ENCODE results near the gene NLRP12.
A peak's percentile ranks its signal among the peaks of the same experiment; 100 is the strongest.
"Not testable (repeated sequence)": the region's sequence is repeated elsewhere in the genome, so short reads cannot be mapped to it uniquely, and the experiment has no call there.

NLRP12 gene, protein sequence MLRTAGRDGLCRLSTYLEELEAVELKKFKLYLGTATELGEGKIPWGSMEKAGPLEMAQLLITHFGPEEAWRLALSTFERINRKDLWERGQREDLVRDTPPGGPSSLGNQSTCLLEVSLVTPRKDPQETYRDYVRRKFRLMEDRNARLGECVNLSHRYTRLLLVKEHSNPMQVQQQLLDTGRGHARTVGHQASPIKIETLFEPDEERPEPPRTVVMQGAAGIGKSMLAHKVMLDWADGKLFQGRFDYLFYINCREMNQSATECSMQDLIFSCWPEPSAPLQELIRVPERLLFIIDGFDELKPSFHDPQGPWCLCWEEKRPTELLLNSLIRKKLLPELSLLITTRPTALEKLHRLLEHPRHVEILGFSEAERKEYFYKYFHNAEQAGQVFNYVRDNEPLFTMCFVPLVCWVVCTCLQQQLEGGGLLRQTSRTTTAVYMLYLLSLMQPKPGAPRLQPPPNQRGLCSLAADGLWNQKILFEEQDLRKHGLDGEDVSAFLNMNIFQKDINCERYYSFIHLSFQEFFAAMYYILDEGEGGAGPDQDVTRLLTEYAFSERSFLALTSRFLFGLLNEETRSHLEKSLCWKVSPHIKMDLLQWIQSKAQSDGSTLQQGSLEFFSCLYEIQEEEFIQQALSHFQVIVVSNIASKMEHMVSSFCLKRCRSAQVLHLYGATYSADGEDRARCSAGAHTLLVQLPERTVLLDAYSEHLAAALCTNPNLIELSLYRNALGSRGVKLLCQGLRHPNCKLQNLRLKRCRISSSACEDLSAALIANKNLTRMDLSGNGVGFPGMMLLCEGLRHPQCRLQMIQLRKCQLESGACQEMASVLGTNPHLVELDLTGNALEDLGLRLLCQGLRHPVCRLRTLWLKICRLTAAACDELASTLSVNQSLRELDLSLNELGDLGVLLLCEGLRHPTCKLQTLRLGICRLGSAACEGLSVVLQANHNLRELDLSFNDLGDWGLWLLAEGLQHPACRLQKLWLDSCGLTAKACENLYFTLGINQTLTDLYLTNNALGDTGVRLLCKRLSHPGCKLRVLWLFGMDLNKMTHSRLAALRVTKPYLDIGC

DNA sequence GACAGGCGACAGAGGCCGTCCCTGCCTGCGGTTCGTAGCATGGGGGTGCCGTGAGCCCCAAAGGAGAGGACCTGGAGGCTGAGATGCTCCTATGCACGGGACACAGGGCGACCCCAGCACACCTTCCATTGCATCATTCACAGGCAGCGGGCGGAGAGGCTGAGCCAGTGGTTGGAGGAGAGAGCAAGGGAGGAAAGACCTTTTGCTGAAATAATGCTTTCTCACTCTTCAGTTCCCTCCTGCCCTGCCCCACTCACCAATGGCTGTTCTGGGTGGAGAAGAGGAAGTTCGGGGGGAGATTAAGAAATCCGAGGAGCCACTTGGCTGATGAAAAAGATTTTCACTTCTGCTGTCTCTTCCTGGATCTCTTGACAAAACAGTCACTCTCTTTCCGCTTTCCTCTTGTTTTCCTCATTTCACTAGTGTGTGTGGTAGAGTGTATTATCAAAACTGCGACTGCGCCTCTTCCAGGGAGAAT, at the start of gene NLRP12:
TSS of gene NLRP12 (minus strand) at position 181 of the 478 bp plus-strand sequence. CDS start at position 41, 140 bp downstream.
- no peak within 1 kb of the TSS for H3K4me3 ChIP-seq (ENCODE audit: low read length)
- peaks cover 6% of the 10 kb centered on the region for H3K4me1 ChIP-seq (ENCODE audit: insufficient read depth, low read length)
- H3K9me3 ChIP-seq (ENCODE audit: insufficient read depth, low read depth, low read length): no peaks in the 10 kb centered on the region
- H3K9ac ChIP-seq (ENCODE audit: low read depth, low read length): peak within 1 kb of the TSS; percentile 8; the same call in 1 of the 2 replicates
- H3K27ac ChIP-seq (ENCODE audit: low read length): peak within 1 kb of the TSS; percentile 57
- no peaks in the 10 kb centered on the region for H3K27me3 ChIP-seq (ENCODE audit: insufficient read depth, low read length)
- no peaks in the 10 kb centered on the region for H3K36me3 ChIP-seq (ENCODE audit: insufficient read depth, low read depth, low read length)

DNA sequence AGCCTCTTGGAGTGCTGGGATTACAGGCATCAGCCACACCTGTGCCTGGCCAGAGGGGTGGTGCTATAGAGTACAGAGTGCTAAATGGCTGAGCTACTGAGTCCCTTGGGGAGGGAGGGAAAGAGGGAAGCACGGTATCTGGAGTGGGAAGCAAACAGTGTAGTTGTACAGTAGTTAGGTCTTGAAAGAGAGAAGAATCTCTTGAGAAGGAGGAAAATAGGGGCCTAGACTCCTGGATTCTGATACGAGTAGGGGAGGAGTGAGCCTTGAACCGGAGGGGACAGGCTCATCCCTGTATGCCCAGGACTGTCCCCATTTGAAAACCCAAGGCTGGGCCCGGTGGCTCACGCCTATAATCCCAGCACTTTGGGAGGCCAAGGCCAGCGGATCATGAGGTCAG, 48.6 kb upstream of the NLRP12 start:
- Histone ChIP-seq H3K27me3 (ENCODE audit: insufficient read depth, low read length) (no peaks in the 10 kb centered on the region), H3K36me3 (ENCODE audit: insufficient read depth, low read depth, low read length) (peaks cover 44% of the 10 kb centered on the region), H3K27ac (ENCODE audit: low read length) (no peak overlapping the region), H3K9me3 (ENCODE audit: insufficient read depth, low read depth, low read length) (no peaks in the 10 kb centered on the region), H3K9ac (ENCODE audit: low read depth, low read length) (no peak overlapping the region), H3K4me1 (ENCODE audit: insufficient read depth, low read length) (no peaks in the 10 kb centered on the region), H3K4me3 (ENCODE audit: low read length) (no peak overlapping the region)

DNA sequence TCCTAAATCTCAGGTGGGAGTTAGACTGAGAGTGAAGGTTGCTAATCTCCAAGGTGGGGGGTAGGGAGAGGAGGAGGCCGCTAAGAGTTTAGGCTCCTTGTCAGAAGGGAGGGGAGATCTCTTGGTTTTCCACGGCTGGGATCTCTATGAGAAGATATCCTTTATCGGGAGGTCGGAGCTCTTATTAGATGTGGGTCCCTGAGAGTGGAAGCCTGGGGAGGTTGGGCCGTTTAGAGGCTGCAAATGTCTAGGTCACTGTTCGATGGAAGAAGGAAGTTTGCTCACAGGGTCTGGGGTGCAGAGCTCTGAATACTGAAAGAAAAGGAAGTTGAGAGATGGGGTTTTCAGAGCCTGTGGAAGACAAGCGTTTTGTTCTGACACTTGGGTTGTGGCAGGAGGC, 47.3 kb upstream of the NLRP12 start:
- H3K36me3 ChIP-seq (ENCODE audit: insufficient read depth, low read depth, low read length): peaks cover 42% of the 10 kb centered on the region
- H3K27ac ChIP-seq (ENCODE audit: low read length): no peak overlapping the region
- H3K9me3 ChIP-seq (ENCODE audit: insufficient read depth, low read depth, low read length): no peaks in the 10 kb centered on the region
- H3K4me3 ChIP-seq (ENCODE audit: low read length): no peak overlapping the region
- peaks cover 2% of the 10 kb centered on the region; the same call in 1 of the 2 replicates for H3K4me1 ChIP-seq (ENCODE audit: insufficient read depth, low read length)
- H3K9ac ChIP-seq (ENCODE audit: low read depth, low read length): no peak overlapping the region
- H3K27me3 ChIP-seq (ENCODE audit: insufficient read depth, low read length): no peaks in the 10 kb centered on the region

DNA sequence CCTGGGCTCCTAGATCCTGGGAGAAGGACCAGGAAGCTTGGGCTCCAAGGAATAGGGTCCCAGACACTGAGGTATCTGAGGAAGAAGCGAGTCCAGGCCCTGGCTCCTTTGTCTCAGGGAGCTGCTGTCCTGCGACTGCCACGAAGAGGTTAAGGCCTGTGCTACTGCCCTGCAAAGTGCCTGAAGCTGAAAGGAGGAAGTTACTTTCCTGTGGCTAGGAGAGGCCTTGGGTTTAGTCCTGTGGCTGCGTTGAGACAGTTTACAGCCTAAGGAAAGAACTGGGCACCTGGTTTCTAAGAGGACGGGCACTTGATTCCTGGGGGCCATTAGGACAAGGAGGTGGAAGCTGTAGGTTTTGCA, 46.4 kb upstream of the NLRP12 start:
- Histone ChIP-seq H3K27me3 (ENCODE audit: insufficient read depth, low read length) (no peaks in the 10 kb centered on the region), H3K27ac (ENCODE audit: low read length) (no peak overlapping the region), H3K4me1 (ENCODE audit: insufficient read depth, low read length) (peaks cover 3% of the 10 kb centered on the region; the same call in 1 of the 2 replicates), H3K9me3 (ENCODE audit: insufficient read depth, low read depth, low read length) (no peaks in the 10 kb centered on the region), H3K36me3 (ENCODE audit: insufficient read depth, low read depth, low read length) (peaks cover 34% of the 10 kb centered on the region), H3K9ac (ENCODE audit: low read depth, low read length) (peak overlapping the region; percentile 9; the same call in 1 of the 2 replicates), H3K4me3 (ENCODE audit: low read length) (peak overlapping the region; percentile 44; the same call in 1 of the 2 replicates)

DNA sequence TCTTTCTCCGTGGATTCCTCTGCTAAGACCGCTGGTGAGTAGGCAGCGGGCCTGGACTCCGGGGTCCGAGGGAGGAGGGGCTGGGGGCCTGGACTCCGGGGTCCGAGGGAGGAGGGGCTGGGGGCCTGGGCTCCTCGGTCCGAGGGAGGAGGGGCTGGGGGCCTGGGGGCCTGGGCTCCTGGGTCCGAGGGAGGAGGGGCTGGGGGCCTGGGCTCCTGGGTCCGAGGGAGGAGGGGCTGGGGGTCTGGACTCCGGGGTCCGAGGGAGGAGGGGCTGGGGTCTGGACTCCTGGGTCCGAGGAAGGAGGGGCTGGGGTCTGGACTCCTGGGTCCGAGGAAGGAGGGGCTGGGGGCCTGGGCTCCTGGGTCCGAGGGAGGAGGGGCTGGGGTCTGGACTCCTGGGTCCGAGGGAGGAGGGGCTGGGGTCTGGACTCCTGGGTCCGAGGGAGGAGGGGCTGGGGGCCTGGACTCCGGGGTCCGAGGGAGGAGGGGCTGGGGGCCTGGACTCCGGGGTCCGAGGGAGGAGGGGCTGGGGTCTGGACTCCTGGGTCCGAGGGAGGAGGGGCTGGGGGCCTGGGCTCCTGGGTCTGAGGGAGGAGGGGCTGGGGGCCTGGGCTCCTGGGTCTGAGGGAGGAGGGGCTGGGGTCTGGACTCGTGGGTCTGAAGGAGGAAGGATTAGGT, 45.8 kb upstream of the NLRP12 start:
- H3K9ac ChIP-seq (ENCODE audit: low read depth, low read length): peak overlapping the region; percentile 95
- not testable (repeated sequence) for H3K4me1 ChIP-seq (ENCODE audit: insufficient read depth, low read length); H3K9me3 ChIP-seq (ENCODE audit: insufficient read depth, low read depth, low read length); H3K27me3 ChIP-seq (ENCODE audit: insufficient read depth, low read length)
- H3K4me3 ChIP-seq (ENCODE audit: low read length): peak overlapping the region; percentile 96
- H3K27ac ChIP-seq (ENCODE audit: low read length): peak overlapping the region; percentile 78
- peaks cover 30% of the 10 kb centered on the region for H3K36me3 ChIP-seq (ENCODE audit: insufficient read depth, low read depth, low read length)

DNA sequence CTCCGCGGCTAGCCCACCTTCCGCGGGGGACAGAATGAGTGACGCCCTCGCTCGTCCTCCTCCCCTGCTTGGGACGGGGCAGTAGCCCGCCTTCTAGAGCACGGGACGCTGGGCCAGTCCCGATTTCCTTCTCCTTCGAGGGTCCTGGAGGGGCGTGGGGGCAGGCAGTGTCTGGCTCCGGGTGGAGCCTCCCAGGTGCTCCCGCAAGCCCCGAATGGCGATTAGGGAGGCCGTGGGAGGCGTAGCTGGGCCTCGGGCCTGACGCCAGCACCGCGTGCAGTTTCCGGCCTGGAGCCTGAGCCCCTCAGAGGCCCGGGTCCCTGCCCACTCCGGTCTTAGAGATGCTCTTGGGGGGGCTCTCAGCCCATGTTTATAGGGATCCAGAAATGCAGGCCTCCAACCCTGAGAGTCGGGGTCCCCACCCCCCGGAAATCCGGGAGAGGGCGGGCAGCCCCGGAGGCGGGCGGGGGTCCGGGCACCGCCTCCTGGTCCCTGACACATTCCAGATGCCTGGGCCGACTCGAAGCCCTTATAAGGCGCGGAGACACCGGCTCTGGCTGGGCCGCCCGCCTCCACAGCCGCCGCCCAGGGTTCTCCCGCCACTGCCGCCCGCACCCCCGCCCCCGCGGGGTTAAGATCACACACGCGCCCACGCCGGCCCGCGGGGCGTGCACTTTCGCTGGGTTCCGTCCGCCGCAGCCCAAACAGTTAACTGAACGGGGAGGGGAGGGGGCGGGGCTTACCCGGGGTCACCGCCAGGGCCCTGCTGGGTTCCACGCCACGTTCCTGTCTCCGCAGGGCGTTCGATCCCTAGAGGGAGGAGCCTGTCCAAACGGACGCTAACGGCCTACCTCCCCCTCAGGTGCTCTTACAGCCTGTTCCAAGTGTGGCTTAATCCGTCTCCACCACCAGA, 45.0 kb upstream of the NLRP12 start:
- Histone ChIP-seq H3K27ac (ENCODE audit: low read length) (peak overlapping the region; percentile 78), H3K4me1 (ENCODE audit: insufficient read depth, low read length) (peaks cover 3% of the 10 kb centered on the region; the same call in 1 of the 2 replicates), H3K27me3 (ENCODE audit: insufficient read depth, low read length) (no peaks in the 10 kb centered on the region), H3K36me3 (ENCODE audit: insufficient read depth, low read depth, low read length) (peaks cover 22% of the 10 kb centered on the region), H3K9ac (ENCODE audit: low read depth, low read length) (peak overlapping the region; percentile 95), H3K9me3 (ENCODE audit: insufficient read depth, low read depth, low read length) (no peaks in the 10 kb centered on the region), H3K4me3 (ENCODE audit: low read length) (peak overlapping the region; percentile 96)

DNA sequence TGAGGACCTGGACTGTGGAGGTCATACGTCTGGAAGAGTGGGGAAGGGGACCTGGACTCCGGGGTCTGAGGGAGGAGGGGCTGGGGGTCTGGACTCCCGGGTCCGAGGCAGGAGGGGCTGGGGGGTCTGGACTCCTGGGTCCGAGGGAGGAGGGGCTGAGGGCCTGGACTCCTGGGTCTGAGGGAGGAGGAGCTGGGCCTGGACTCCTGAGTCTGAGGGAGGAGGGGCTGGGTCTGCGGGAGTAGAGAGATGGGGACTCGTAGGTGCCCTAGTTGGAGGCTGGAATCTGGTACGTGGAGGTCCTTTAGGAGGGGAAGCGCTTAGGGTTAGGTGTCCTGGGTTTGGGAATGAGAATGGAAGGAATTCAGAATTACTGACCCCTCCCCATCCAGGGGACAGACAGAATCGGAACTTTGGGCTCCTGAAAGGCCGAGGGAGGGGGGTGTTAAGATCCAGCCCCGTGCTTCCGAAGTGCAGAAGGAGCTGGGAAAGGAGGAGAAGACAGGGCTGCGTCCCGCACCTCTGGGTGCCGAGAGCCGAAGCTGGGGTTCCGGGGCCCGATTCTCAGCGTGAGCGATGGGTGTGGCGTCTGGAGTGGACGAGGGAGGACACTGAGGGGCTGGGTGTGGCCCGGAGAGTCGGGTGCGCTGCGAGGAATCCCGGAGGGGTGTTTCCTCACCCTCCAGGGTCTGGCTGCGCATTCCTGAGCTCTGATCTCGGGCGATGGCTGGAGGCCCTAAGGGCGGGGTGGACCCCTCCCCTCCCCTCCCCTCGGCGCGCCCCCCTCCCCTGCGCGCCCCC, 44.2 kb upstream of the NLRP12 start:
- peak overlapping the region; percentile 78 for H3K27ac ChIP-seq (ENCODE audit: low read length)
- H3K9me3 ChIP-seq (ENCODE audit: insufficient read depth, low read depth, low read length): no peaks in the 10 kb centered on the region
- H3K9ac ChIP-seq (ENCODE audit: low read depth, low read length): peak overlapping the region; percentile 95
- H3K4me3 ChIP-seq (ENCODE audit: low read length): peak overlapping the region; percentile 96
- H3K4me1 ChIP-seq (ENCODE audit: insufficient read depth, low read length): peaks cover 3% of the 10 kb centered on the region; the same call in 1 of the 2 replicates
- peaks cover 14% of the 10 kb centered on the region for H3K36me3 ChIP-seq (ENCODE audit: insufficient read depth, low read depth, low read length)
- H3K27me3 ChIP-seq (ENCODE audit: insufficient read depth, low read length): no peaks in the 10 kb centered on the region

DNA sequence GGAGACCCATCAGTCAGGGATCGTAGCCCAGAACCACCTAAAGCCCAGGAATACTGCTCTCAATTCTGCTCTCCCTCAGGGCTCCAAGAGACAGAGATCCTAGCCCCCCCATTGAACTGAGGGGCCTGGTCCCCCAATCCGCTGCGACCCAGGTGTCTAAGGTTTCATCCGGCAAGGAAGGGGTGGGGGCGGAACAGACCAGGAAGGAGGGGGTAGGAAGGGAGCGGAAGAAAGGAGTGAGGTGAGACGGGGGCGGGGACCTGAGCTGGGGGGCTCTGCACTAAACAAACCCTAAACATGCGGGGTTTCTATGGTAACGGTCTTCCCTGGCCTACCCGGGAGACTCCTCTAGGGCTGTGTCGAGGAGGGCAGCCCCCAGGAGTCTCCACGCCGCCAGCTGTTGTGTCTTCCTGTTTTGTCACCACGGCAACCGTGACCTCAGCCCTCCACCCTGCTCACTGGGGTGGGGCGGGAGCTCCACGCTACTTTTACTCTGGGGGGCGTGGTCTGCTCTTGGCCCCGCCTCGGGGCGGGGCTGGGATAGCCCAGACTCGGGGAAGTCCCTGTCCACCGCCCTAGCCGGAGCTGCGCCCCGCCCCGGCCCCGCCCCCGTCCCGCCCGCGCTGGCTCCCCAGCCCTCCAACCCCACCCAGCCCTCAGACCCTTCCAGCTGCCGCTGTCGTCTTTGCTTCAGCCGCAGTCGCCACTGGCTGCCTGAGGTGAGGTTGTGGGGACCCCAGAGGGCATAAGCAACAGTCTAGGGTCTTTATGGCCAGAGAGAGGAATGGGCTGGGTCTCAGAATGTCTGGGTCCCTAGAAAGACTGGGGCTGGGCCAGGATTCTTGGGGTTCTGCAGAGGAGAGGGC, 43.3 kb upstream of the NLRP12 start, which contains the start of gene MYADM:
TSS of gene MYADM (plus strand) at position 659 of the 866 bp plus-strand sequence. CDS start 5,647 bp downstream, outside the sequence.
- H3K9me3 ChIP-seq (ENCODE audit: insufficient read depth, low read depth, low read length): no peaks in the 10 kb centered on the region
- peak within 1 kb of the TSS; percentile 78 for H3K27ac ChIP-seq (ENCODE audit: low read length)
- H3K4me1 ChIP-seq (ENCODE audit: insufficient read depth, low read length): peaks cover 3% of the 10 kb centered on the region; the same call in 1 of the 2 replicates
- H3K27me3 ChIP-seq (ENCODE audit: insufficient read depth, low read length): no peaks in the 10 kb centered on the region
- peak within 1 kb of the TSS; percentile 95 for H3K9ac ChIP-seq (ENCODE audit: low read depth, low read length)
- H3K4me3 ChIP-seq (ENCODE audit: low read length): peak within 1 kb of the TSS; percentile 96
- peaks cover 8% of the 10 kb centered on the region for H3K36me3 ChIP-seq (ENCODE audit: insufficient read depth, low read depth, low read length)

DNA sequence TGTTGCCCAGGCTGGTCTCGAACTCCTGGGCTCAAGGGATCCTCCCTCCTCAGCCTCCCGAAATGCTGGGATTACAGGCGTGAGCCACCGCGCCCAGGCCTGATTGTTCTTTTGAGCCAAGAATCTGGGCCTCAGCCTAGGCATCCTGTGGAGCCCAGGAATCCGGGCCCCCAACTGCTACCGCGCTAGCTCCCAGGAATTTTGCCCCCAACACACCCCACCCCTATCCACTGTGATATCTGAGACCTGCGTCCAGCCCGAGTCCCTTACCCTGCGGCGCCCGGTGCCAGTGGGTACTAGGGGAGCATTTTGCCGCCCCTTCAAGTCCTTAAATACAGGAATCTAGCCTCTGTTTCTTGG, 42.7 kb upstream of the NLRP12 start:
- no peaks in the 10 kb centered on the region for H3K27me3 ChIP-seq (ENCODE audit: insufficient read depth, low read length)
- H3K9me3 ChIP-seq (ENCODE audit: insufficient read depth, low read depth, low read length): no peaks in the 10 kb centered on the region
- peak overlapping the region; percentile 72 for H3K4me3 ChIP-seq (ENCODE audit: low read length)
- H3K9ac ChIP-seq (ENCODE audit: low read depth, low read length): peak overlapping the region; percentile 84
- peaks cover 8% of the 10 kb centered on the region for H3K36me3 ChIP-seq (ENCODE audit: insufficient read depth, low read depth, low read length)
- H3K4me1 ChIP-seq (ENCODE audit: insufficient read depth, low read length): peaks cover 3% of the 10 kb centered on the region; the same call in 1 of the 2 replicates
- peak overlapping the region; percentile 66 for H3K27ac ChIP-seq (ENCODE audit: low read length)
